ENCODE measurements around the gene BRAP.
"Not testable (repeated sequence)": the region's sequence is repeated elsewhere in the genome, so short reads cannot be mapped to it uniquely, and the experiment has no call there.

BRAP gene, protein sequence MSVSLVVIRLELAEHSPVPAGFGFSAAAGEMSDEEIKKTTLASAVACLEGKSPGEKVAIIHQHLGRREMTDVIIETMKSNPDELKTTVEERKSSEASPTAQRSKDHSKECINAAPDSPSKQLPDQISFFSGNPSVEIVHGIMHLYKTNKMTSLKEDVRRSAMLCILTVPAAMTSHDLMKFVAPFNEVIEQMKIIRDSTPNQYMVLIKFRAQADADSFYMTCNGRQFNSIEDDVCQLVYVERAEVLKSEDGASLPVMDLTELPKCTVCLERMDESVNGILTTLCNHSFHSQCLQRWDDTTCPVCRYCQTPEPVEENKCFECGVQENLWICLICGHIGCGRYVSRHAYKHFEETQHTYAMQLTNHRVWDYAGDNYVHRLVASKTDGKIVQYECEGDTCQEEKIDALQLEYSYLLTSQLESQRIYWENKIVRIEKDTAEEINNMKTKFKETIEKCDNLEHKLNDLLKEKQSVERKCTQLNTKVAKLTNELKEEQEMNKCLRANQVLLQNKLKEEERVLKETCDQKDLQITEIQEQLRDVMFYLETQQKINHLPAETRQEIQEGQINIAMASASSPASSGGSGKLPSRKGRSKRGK

DNA sequence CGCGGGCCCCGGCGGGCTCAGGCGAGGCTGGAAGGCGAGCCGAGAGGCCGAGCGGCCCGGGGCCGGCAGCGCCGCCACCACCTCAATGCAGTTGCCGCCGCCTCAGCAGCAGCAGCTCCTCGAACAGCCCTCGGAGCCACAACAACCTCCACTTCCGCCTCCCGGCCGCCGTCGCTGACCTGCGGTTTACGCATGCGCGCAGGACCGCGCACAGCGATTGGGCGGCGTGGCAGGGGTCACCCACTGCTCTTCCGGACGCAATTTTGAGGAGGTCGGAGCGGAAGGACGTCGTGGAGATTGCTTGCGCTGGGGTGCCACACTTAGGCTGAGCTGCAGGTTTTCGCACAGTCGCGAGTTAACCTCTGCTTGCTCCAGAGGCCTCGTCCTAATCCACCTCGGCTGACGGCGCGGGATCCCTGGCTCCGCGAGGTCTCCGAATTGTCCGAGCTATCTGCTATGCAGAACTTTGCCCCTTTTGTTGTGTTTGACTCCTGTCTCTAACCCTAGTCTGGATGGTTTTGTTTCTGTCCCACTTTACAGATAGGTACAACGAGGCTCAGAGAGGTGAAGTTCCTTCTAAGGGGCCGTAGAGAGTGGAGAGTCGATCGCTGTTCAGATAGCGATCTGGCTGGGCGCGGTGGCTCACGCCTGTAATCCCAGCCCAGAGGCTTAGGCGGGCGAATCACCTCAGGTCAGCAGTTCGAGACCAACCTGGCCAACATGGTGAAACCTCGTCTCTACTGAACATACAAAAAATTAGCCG lies at the start of gene BRAP, which contains the start of gene ACAD10:
TSS of gene BRAP (minus strand) at position 146 of the 763 bp plus-strand sequence. CDS start 164 bp downstream, outside the sequence.
TSS of gene ACAD10 (plus strand) at position 243 of the 763 bp plus-strand sequence. CDS start 6,657 bp downstream, outside the sequence.
- DNase-seq, result peak; percentile 90

DNA sequence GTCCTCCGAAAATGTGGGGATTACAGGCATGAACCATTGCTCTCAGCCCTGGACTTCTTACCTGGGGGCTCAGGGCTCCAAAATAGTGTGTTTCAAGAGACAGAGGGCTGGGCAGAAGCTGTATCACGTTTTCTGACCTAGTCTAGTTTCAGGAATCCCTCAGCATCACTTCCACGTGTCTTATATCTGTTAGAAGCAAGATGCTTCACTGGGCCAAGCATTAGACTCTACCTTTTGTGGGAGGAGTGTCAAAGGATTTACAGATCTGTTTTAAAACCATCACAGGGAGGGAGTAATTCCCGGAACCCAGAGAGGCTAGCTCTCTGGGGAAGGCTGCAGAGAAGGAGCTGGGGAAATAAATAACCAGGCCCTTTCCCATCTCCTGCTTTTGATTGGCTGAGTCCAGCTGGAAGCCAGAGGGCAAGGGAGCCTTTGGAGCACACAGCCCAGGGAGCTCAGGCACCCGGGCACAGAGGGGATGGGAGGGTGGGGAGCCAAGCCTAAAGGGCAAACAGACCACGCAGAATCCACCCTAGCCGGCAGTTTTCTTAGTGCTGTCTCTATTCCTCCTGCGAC lies 47.7 kb upstream of the BRAP start:
- no peak for DNase-seq

DNA sequence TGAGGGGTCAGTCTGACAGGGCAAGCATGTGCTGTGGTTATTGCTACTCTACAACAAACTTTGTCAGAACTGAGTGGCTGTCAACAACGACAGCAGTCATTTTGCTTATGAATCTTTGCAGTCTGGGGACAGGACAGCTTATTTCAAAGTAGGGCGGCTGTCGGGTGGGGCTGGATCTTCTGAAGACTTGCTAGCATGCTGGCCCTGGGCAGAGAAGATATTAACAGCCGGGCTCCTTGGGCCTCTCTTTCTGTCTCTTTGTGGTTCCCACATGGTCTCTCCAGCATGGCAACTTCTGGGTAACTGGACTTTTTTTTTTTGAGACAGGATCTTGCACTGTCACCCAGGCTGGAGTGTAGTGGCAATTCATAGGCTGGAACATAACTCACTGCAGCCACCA lies 47.0 kb upstream of the BRAP start:
- DNase-seq, result no peak

GRCh38 chr12:111730420-111730819 lies 44.7 kb upstream of the BRAP start:
- DNase-seq, result no peak

GRCh38 chr12:111728795-111729194 lies 43.0 kb upstream of the BRAP start:
- no peak for DNase-seq

GRCh38 chr12:111723646-111724360 lies 38.0 kb upstream of the BRAP start:
- not testable (repeated sequence) for DNase-seq

DNA sequence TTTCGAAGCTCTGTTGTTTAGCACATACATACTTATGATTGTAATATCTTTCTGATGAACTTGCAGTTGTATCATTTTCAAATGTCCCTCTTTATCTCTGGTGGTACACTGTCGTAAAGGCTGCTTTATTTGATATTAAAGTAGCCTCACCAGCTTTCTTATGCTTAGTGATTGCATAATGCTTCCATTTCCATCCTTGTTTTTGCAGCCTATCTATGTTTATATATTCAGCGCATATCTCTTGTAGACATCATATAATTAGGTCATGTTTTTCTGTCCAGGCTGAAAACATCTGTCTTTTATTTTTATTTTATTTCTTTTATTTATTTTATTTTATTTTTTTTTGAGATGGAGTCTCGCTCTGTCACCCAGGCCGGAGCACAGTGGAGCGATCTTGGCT lies 34.7 kb upstream of the BRAP start:
- DNase-seq, result no peak

DNA sequence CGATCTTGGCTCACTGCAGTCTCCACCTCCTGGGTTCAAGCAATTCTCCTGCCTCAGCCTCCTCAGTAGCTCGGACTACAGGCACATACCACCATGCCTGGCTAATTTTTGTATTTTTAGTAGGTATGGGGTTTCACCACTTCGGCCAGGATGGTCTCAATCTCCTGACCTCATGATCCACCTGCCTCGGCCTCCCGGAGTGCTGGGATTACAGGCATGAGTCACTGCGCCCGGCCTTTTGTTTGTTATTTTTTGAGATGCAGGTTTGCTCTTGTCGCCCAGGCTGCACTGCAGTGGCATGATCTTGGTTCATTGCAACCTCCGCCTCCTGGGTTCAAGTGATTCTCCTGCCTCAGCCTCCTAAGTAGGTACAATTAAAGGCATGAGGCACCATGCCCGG lies 33.6 kb upstream of the BRAP start:
- not testable (repeated sequence) for DNase-seq

DNA sequence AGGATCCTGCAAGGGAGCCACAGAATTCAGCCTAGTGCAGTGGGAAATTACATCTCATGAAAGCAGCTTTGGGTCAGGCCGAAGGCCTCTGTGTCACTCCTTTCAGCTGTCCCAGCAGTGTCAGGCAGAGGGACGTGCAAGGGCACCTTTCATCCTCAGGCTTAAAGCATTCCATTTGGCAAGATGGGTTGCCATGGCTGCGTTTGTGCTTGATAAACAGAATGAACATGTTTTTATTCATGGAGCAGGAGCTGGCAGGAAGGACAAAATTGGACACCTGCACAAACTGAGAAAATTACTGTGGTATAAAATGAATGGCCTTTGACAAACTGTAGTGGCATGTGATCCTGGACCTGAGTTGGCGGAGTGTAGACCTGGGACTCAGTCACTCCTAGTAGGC lies 29.5 kb upstream of the BRAP start:
- no peak for DNase-seq

DNA sequence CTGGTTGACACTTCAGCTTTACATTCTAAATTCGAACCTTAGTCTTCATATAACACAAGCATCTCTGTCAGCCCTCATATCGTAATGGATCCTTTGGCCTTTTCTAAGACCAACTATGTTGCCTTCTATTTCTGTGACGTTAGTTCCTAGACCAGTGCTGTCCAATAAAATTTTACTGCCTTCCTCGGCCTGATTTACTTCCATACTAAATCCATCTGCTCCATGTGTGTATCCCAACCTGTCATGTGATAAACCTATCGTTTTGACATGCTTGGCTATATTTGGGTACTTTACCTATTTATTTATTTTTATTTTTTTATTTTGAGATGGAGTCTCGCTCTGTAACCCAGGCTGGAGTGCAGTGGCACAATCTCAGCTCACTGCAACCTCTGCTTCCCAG lies 20.4 kb upstream of the BRAP start:
- DNase-seq, result no peak

- no peak for DNase-seq
Measured at GRCh38 chr12:111705672-111706071, 19.9 kb upstream of the BRAP start.

DNA sequence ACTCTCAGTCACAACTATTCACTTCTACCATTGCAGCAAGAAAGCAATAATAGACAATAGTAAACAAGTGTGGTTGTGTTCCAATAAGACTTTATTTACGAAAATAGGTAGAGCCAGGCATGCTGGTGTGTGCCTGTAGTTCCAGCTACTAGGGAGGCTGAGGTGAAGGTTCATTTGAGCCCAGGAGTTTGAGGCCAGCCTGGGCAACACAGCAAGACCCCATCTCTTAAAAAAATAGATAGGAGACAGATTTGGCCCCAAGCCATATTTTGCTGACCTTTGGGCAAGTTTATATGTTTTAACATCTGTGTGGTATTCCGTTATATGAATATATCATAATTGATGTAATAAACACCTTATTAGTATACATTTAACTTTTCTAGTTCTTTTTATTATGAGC lies 14.2 kb upstream of the BRAP start:
- no peak for DNase-seq

- no peak for DNase-seq
Measured at GRCh38 chr12:111693818-111694217, 8.1 kb upstream of the BRAP start.

- no peak for DNase-seq
Measured at GRCh38 chr12:111692575-111693210, 6.9 kb upstream of the BRAP start.

- no peak for DNase-seq
Measured at GRCh38 chr12:111691262-111691661, 5.5 kb upstream of the BRAP start.

DNA sequence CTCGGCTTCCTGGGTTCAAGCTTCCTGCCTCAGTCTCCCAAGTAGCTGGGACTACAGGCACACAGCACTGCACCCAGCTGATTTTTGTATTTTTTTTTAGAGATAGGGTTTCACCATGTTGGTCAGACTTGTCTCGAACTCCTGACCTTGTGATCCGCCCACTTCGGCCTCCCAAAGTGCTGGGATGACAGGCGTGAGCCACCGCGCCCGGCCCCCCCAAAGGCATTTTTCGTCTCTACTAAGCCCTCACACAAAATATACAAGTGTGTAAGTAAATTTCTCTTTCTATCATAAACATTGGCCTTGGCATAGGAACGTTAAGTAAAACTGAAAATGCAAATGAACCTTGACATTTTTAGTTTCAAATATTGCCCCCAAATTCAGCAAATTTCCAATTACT lies 2.2 kb upstream of the BRAP start:
- DNase-seq, result no peak

DNA sequence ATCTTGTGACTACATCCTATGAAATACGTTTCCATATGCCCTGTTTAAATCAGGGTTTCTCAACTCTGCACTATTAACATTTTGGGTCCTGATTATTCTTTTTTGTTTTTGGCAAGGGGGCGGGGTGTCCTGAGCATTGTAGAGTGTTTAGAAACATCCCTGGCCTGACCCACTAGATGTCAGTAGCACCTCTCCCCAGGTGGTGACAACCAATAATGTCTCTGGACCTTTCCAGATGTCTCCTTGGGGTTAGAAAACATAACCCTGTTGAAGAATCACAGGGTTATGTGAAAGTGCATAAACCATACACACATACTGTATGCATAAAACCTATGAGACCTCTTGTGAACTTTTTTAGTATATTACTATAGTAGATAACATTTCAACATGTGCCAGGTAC lies 1.5 kb upstream of the BRAP start:
- DNase-seq, result no peak

DNA sequence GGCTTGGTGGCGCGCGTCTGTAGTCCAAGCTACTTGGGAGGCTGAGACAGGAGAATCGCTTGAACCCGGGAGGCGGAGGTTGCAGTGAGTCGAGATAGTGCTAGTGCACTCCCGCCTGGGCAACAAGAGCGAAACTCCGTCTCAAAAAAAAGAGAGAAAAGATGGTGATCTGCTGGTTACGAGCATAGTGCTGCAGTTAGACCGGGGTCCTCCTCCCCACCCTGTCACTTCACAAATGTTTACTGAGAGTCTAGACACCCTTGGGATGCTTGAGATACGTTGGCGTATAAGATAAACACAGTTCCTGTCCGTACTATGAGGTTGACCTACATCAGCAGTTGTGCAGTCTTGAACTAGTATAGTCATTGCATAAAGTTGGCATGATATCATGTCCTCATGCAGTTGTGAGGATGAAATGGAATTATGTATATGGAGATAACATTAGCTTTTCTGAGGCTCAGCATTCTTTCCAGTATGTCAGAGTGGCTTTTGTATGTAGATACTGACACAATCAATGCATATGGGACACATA lies 884 bp upstream of the BRAP start:
- DNase-seq, result no peak

DNA sequence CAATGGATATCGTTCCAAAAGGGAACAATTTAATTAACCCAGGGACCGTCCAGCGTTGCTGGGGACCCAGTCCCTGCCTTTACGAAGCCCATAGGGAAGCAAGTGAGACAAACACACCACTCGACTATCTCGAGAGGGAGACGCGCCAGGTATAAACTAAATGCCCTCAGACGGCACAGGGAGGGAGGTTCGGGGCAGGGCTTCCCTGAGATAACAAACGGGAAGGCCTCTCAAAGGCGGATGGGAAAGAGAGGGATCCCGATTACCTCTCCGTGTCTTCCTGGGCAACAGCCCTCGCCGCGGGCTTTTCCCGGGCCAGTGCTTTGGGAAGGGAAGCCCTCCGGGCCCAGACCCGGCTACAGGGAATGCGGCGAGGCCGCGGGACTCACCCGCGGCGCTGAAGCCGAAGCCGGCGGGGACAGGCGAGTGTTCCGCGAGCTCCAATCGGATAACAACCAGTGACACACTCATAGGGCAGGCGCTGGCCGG lies 390 bp downstream of the BRAP start:
- no peak for DNase-seq

DNA sequence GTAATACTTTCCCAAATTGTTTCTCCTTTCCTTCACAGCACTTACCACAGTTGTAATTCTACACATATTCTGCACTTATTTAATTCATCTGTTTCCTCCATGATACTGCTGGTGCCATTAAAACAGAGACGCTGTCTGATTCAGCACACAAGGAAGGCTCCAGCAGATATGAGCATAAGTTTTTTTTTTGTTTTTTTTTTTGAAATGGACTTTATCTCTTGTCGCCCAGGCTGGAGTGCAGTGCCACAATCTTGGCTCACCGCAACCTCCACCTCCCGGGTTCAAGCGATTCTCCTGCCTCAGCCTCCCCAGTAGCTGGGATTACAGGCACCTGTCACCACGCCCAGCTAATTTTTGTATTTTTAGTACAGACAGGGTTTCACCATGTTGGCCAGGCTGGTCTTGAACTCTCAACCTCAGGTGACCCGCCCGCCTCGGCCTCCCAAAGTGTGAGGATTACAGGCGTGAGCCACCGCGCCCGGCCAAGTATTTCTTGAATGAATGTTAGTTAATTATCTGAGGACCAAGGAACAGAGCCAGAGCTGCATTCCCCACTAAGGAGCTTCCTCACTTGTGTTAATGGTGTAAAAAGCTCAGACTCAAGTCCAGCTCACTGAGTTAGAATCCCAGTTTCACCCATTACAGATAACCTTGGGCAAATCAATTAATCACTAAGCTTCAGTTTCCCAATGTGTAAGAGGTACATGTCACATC lies 1.1 kb downstream of the BRAP start:
- DNase-seq, result not testable (repeated sequence)

GRCh38 chr12:111677186-111677585 lies 8.6 kb downstream of the BRAP start:
- DNase-seq, result no peak
